ENCODE data around the gene AMY1A.
"Not testable (repeated sequence)": the region's sequence is repeated elsewhere in the genome, so short reads cannot be mapped to it uniquely, and the experiment has no call there.

Gene AMY1A

GRCh38 chr1:103655460-103655859 lies at the start of gene AMY1A:
Gene AMY1A, plus strand, starts transcription at chr1:103655760. Its CDS starts 571 bp downstream, at chr1:103656331.
- DNase-seq (ENCODE audit: low read depth); H3K4me3 ChIP-seq (ENCODE audit: low read depth, low read length): not testable (repeated sequence)

- TF ChIP-seq CTCF (IDR thresholded peaks at IDR 0.05; ENCODE audit: control insufficient read depth, extremely low read depth, insufficient read depth) = no peak
- no peak overlapping the region for H3K4me3 ChIP-seq (ENCODE audit: low read depth, low read length)
- no peak for DNase-seq (ENCODE audit: low read depth)
Measured at GRCh38 chr1:103616362-103616761, 39.2 kb upstream of the AMY1A start.

GRCh38 chr1:103616994-103617477 lies 38.5 kb upstream of the AMY1A start, which contains the start of gene AMY2A:
Gene AMY2A, plus strand, starts transcription at chr1:103617427. Its CDS starts 14 bp downstream, at chr1:103617441.
- not testable (repeated sequence) for H3K4me3 ChIP-seq (ENCODE audit: low read depth, low read length); DNase-seq (ENCODE audit: low read depth)

- H3K4me3 ChIP-seq (ENCODE audit: low read depth, low read length); DNase-seq (ENCODE audit: low read depth): not testable (repeated sequence)
Measured at GRCh38 chr1:103627436-103627835, 28.1 kb upstream of the AMY1A start.

- not testable (repeated sequence) for DNase-seq (ENCODE audit: low read depth); H3K4me3 ChIP-seq (ENCODE audit: low read depth, low read length)
Measured at GRCh38 chr1:103641194-103641593, 14.4 kb upstream of the AMY1A start.

- not testable (repeated sequence) for H3K4me3 ChIP-seq (ENCODE audit: low read depth, low read length); DNase-seq (ENCODE audit: low read depth)
Measured at GRCh38 chr1:103643908-103644307, 11.7 kb upstream of the AMY1A start.

- not testable (repeated sequence) for DNase-seq (ENCODE audit: low read depth); H3K4me3 ChIP-seq (ENCODE audit: low read depth, low read length)
Measured at GRCh38 chr1:103650305-103650704, 5.3 kb upstream of the AMY1A start.

GRCh38 chr1:103650889-103651288 lies 4.7 kb upstream of the AMY1A start:
- not testable (repeated sequence) for H3K4me3 ChIP-seq (ENCODE audit: low read depth, low read length); DNase-seq (ENCODE audit: low read depth)

- DNase-seq (ENCODE audit: low read depth); H3K4me3 ChIP-seq (ENCODE audit: low read depth, low read length): not testable (repeated sequence)
Measured at GRCh38 chr1:103654133-103654532, 1.4 kb upstream of the AMY1A start.

GRCh38 chr1:103676335-103676734 lies 20.8 kb downstream of the AMY1A start:
- not testable (repeated sequence) for DNase-seq (ENCODE audit: low read depth); H3K4me3 ChIP-seq (ENCODE audit: low read depth, low read length)

- not testable (repeated sequence) for DNase-seq (ENCODE audit: low read depth); H3K4me3 ChIP-seq (ENCODE audit: low read depth, low read length)
Measured at GRCh38 chr1:103696110-103696509, 40.5 kb downstream of the AMY1A start, which contains the start of gene AMY1B. Gene AMY1B, minus strand, starts transcription at chr1:103696210. Its CDS starts 571 bp downstream, at chr1:103695639.

GRCh38 chr1:103697430-103697829 lies 41.9 kb downstream of the AMY1A start:
- DNase-seq (ENCODE audit: low read depth); H3K4me3 ChIP-seq (ENCODE audit: low read depth, low read length): not testable (repeated sequence)

GRCh38 chr1:103700669-103701068 lies 45.1 kb downstream of the AMY1A start:
- H3K4me3 ChIP-seq (ENCODE audit: low read depth, low read length); DNase-seq (ENCODE audit: low read depth): not testable (repeated sequence)

- DNase-seq (ENCODE audit: low read depth); H3K4me3 ChIP-seq (ENCODE audit: low read depth, low read length): not testable (repeated sequence)
Measured at GRCh38 chr1:103701256-103701655, 45.7 kb downstream of the AMY1A start.

- H3K4me3 ChIP-seq (ENCODE audit: low read depth, low read length); DNase-seq (ENCODE audit: low read depth): not testable (repeated sequence)
Measured at GRCh38 chr1:103707670-103708069, 52.1 kb downstream of the AMY1A start.

GRCh38 chr1:103710381-103710780 lies 54.8 kb downstream of the AMY1A start:
- DNase-seq (ENCODE audit: low read depth); H3K4me3 ChIP-seq (ENCODE audit: low read depth, low read length): not testable (repeated sequence)
